ENCODE results near the gene TMEM181. TPM values are rescaled to one million over a fixed set of nuclear protein-coding genes. Genes with fewer than 3 reads are reported as not detected.

The TMEM181 gene
- total RNA-seq, 1 experiment from 2014 or later, result 38.0 TPM

- ChIA-PET CTCF (no interaction called here), POLR2A (no interaction called here)
- no peaks in the 10 kb centered on the region for H3K27me3 ChIP-seq (ENCODE audit: control insufficient read depth, insufficient read depth, low read length)
- no peak for TF ChIP-seq TCF7L2 (IDR thresholded peaks at IDR 0.05; ENCODE audit: low read depth, low read length)
- no peak for TF ChIP-seq REST (IDR thresholded peaks at IDR 0.05; ENCODE audit: insufficient read depth in 1 of 2, low read depth in 2 of 2, low read length in 1 of 2)
- no peak for TF ChIP-seq SIN3A (IDR thresholded peaks at IDR 0.05; ENCODE audit: borderline replicate concordance, insufficient read depth, low read depth, low read length)
- no peak for TF ChIP-seq POLR2AphosphoS5 (IDR thresholded peaks at IDR 0.05; ENCODE audit: low read depth, low read length)
- no peak for TF ChIP-seq CTCF (IDR thresholded peaks at IDR 0.05)
- in situ Hi-C loops (cut with HindIII; ENCODE audit: low pct_unique_long_range_greater_than_20kb, low sequenced_read_pairs), result no loop called here
- no peak for ATAC-seq
- H3K9me3 ChIP-seq (ENCODE audit: control insufficient read depth, insufficient read depth, low read depth, low read length), result no peaks in the 10 kb centered on the region
- BruUV-seq (replicated peaks), result no TSS peak
- no peak overlapping the region for H3K27ac ChIP-seq (ENCODE audit: low read length)
- DNase-seq (ENCODE audit: low read depth, low spot score), result no peak
- no peaks in the 10 kb centered on the region for H3K4me1 ChIP-seq (ENCODE audit: control insufficient read depth, insufficient read depth, low read length)
- intact Hi-C loops (cut with micrococcal nuclease; ENCODE audit: unreplicated experiment), result no loop called here
- no peak overlapping the region for H3K4me3 ChIP-seq (ENCODE audit: low read depth in 2 of 2, low read length in 2 of 2)
- H3K36me3 ChIP-seq (ENCODE audit: control insufficient read depth, insufficient read depth, low read length), result peaks cover 5% of the 10 kb centered on the region; the same call in 1 of the 2 replicates
Observed at GRCh38 chr6:158621694-158622544, 62.0 kb downstream of the TMEM181 start.

- no peaks in the 10 kb centered on the region for H3K9me3 ChIP-seq (ENCODE audit: control insufficient read depth, insufficient read depth, low read depth, low read length)
- CTCF ChIA-PET, result no interaction called here
- no peaks in the 10 kb centered on the region for H3K4me1 ChIP-seq (ENCODE audit: control insufficient read depth, insufficient read depth, low read length)
- H3K4me3 ChIP-seq (ENCODE audit: low read depth in 2 of 2, low read length in 2 of 2), result no peak overlapping the region
- no peak overlapping the region for H3K27ac ChIP-seq (ENCODE audit: low read length)
- POLR2A ChIA-PET, result no interaction called here
- H3K27me3 ChIP-seq (ENCODE audit: control insufficient read depth, insufficient read depth, low read length), result no peaks in the 10 kb centered on the region
- no peak for DNase-seq (ENCODE audit: low read depth, low spot score)
- no peak for ATAC-seq
- peaks cover 5% of the 10 kb centered on the region; the same call in 1 of the 2 replicates for H3K36me3 ChIP-seq (ENCODE audit: control insufficient read depth, insufficient read depth, low read length)
- TF ChIP-seq POLR2AphosphoS5 (IDR thresholded peaks at IDR 0.05; ENCODE audit: low read depth, low read length) (no peak), CTCF (IDR thresholded peaks at IDR 0.05) (no peak)
- BruUV-seq (replicated peaks), result no TSS peak
- intact Hi-C loops (cut with micrococcal nuclease; ENCODE audit: unreplicated experiment), result no loop called here
- in situ Hi-C loops (cut with HindIII; ENCODE audit: low pct_unique_long_range_greater_than_20kb, low sequenced_read_pairs), result no loop called here
Observed at GRCh38 chr6:158622545-158623190, 62.8 kb downstream of the TMEM181 start.

Data from Panc1 (cell line).